ENCODE data around the gene CAMTA1.

CAMTA1 gene

GRCh38 chr1:7608628-7609305 lies 823.5 kb downstream of the CAMTA1 start:
- DNase-seq (ENCODE audit: low spot score), result no peak
- TF ChIP-seq, protein P1, sequence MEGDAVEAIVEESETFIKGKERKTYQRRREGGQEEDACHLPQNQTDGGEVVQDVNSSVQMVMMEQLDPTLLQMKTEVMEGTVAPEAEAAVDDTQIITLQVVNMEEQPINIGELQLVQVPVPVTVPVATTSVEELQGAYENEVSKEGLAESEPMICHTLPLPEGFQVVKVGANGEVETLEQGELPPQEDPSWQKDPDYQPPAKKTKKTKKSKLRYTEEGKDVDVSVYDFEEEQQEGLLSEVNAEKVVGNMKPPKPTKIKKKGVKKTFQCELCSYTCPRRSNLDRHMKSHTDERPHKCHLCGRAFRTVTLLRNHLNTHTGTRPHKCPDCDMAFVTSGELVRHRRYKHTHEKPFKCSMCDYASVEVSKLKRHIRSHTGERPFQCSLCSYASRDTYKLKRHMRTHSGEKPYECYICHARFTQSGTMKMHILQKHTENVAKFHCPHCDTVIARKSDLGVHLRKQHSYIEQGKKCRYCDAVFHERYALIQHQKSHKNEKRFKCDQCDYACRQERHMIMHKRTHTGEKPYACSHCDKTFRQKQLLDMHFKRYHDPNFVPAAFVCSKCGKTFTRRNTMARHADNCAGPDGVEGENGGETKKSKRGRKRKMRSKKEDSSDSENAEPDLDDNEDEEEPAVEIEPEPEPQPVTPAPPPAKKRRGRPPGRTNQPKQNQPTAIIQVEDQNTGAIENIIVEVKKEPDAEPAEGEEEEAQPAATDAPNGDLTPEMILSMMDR (IDR thresholded peaks at IDR 0.05; ENCODE audit: borderline replicate concordance, control extremely low read depth, extremely low read depth, insufficient read depth, missing control alignments), result no peak
- in situ Hi-C loops (cut with MboI; ENCODE audit: low sequenced_read_pairs, unreplicated experiment), result no loop called here

GRCh38 chr1:7609311-7609994 lies 824.2 kb downstream of the CAMTA1 start:
- TF ChIP-seq, protein P1 (IDR thresholded peaks at IDR 0.05; ENCODE audit: borderline replicate concordance, control extremely low read depth, extremely low read depth, insufficient read depth, missing control alignments), result no peak
- no peak for DNase-seq (ENCODE audit: low spot score)
- in situ Hi-C loops (cut with MboI; ENCODE audit: low sequenced_read_pairs, unreplicated experiment), result no loop called here

DNA sequence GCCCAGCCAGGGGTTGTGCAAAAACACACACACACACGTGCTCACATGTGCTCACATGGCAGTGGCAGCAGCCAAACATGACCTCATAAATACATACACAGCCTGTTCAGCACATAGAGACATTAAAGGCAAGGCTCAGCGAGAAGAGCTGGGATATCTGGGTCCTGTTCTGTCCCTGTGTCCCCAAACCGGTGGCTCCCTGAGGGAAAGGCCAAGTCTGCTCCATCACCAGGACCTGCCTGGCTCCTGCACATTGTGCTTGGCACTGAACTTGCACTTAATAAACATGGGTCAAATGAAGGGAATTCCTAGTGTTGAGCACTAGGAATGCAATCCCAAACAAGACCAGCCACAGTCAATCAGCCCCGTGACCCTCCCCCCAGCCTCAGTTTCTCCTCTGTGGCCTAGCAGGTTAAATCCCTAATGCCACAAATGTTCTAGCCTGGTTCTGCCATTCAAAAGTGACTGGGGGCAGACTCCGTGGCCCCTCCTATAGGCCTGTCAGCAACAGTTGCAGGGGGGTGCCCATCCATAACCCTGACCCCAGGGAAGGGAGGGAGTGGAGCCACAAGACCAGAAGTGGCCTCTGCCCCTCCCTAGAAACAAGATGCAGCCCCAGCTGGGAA lies 825.0 kb downstream of the CAMTA1 start:
- TF ChIP-seq, protein P1 (IDR thresholded peaks at IDR 0.05; ENCODE audit: borderline replicate concordance, control extremely low read depth, extremely low read depth, insufficient read depth, missing control alignments), result no peak
- in situ Hi-C loops (cut with MboI; ENCODE audit: low sequenced_read_pairs, unreplicated experiment), result no loop called here

DNA sequence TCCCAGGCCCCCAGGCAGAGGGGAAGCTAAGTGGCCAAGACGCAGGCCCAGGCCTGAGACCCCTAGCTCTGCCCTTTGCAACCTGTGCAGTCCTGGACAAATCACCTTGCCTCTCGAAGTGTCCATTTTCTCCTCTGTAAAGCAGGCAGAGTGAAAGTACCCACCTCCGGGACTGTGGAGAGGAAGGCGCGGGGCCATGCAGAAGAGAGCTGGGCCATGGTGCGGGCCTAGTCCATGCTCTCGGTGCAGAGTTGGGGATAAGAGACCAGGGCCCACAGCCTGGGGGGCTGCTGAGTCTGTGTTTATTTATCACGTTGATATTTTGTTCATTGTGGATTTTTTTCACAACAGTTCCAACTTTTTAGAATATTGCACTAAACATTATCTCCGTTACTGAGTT lies 825.7 kb downstream of the CAMTA1 start:
- in situ Hi-C loops (cut with MboI; ENCODE audit: low sequenced_read_pairs, unreplicated experiment), result no loop called here
- TF ChIP-seq, protein P1 (IDR thresholded peaks at IDR 0.05; ENCODE audit: borderline replicate concordance, control extremely low read depth, extremely low read depth, insufficient read depth, missing control alignments), result no peak
- no peak for DNase-seq (ENCODE audit: low spot score)

More for the DNA sequence above, 825.0 kb downstream of the CAMTA1 start:
- no peak for DNase-seq (ENCODE audit: low spot score)

GRCh38 chr1:7611421-7612010 lies 826.3 kb downstream of the CAMTA1 start:
- TF ChIP-seq, protein P1 (IDR thresholded peaks at IDR 0.05; ENCODE audit: borderline replicate concordance, control extremely low read depth, extremely low read depth, insufficient read depth, missing control alignments), result no peak
- in situ Hi-C loops (cut with MboI; ENCODE audit: low sequenced_read_pairs, unreplicated experiment), result no loop called here
- no peak for DNase-seq (ENCODE audit: low spot score)

DNA sequence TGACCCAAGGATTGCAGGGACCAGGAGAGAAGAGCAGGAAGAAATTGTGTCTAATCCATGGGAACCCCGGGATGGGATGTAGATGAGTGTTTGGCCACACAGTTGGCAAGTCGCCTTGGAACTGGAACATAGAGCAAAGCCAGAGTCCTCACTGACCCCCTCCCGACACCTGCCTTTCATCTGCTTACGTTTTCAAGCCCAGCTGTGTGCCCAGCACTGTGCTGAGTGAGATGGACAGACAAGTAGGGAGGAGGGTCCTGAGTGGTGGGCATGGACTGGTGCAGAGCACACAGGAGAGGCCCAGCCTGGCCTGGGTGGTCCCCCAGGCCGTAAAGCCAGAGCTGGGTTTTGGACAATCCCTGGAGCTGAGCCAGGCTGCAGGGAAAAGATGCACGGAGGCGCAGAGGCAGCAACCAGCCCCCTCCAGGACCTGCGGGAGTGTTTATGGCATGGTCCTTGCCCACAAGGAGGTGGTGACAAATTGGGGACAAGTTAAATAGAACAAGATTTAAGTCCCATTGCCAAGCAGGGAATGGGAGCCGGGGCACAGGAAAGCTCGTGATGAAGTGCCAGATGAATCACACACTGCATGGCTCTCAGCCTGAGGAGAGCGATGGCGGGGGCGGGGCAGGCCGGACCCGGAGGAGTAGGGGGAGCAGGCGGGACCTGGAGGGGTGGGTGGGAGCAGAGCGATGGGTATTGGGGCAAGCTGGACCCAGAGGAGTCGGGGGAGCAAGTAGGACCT lies 828.0 kb downstream of the CAMTA1 start:
- in situ Hi-C loops (cut with MboI; ENCODE audit: low sequenced_read_pairs, unreplicated experiment), result no loop called here
- no peak for DNase-seq (ENCODE audit: low spot score)
- TF ChIP-seq, protein P1 (IDR thresholded peaks at IDR 0.05; ENCODE audit: borderline replicate concordance, control extremely low read depth, extremely low read depth, insufficient read depth, missing control alignments), result no peak
